Sigmoid colon (tissue), 7 donors: ENCODE measurements around the gene GALNT14. TPM values are rescaled to one million over a fixed set of nuclear protein-coding genes. Genes with fewer than 3 reads are reported as not detected.

Experiments
- DNase-seq: peaks from one replicate; pipeline ENCODE4 v3.0.0-alpha.2; 2019
- H3K27ac ChIP-seq, 4 donors: fragments of 200-600 bp; sonication (generic); one replicate each; pipeline ENCODE4 v1.5.1; 2016 to 2019; ENCODE audit warnings: mild to moderate bottlenecking in 1 of 4
- H3K27me3 ChIP-seq, 3 donors: fragments of 200-600 bp; sonication (generic); one replicate each; pipeline ENCODE4 v1.5.1; 2019; ENCODE audit warnings: mild to moderate bottlenecking in 1 of 3
- H3K36me3 ChIP-seq, 4 donors: fragments of 200-600 bp; sonication (generic); one replicate each; pipeline ENCODE4 v1.5.1; 2016 to 2019
- H3K4me1 ChIP-seq, 4 donors: fragments of 200-600 bp; sonication (generic); one replicate each; pipeline ENCODE4 v1.5.1; 2017 to 2019
- H3K4me3 ChIP-seq, 4 donors: fragments of 200-600 bp; sonication (generic); one replicate each; pipeline ENCODE4 v1.5.1; 2017 to 2019; ENCODE audit warnings: mild to moderate bottlenecking in 2 of 4, moderate library complexity in 1 of 4
- H3K9me3 ChIP-seq, 4 donors: fragments of 200-600 bp in 3 of 4; sonication (generic) in 3 of 4; one replicate each; pipeline versions ENCODE4 v1.5.1 to v1.6.1; 2013 to 2019
- EP300 ChIP-seq, 4 donors: sonication (generic); formaldehyde crosslinking; IDR thresholded peaks; one replicate each; pipeline ENCODE4 v1.6.1; 2017; ENCODE audit warnings: antibody characterized with exemption in 4 of 4
- POLR2A ChIP-seq, 2 donors: fragments of 450-650 bp; IDR thresholded peaks; one replicate each; pipeline ENCODE4 v1.6.1; 2016; ENCODE audit warnings: antibody characterized with exemption in 2 of 2, mild to moderate bottlenecking in 2 of 2, moderate library complexity in 2 of 2
- POLR2AphosphoS5 ChIP-seq, 4 donors: sonication (generic); formaldehyde crosslinking; IDR thresholded peaks; one replicate each; pipeline ENCODE4 v1.6.1; 2017; ENCODE audit warnings: antibody characterized with exemption in 4 of 4
- WGBS, 2 donors: extraction: QIAGEN DNeasy Blood & Tissue Kit; methylation state at CpG; one replicate each; pipeline ENCODE4 v1.1.7; 2013; 5-methylcytosine and 5-hydroxymethylcytosine counted together
- intact Hi-C: fragments of 100-400 bp; cut with DNase I; formaldehyde crosslinking; loops from one replicate; pipeline ENCODE4 v1.15.1; 2023
- polyA plus RNA-seq, 3 donors: library from polyadenylated mRNA; stranded (reverse); fragments of 200-250 nt; gene quantifications; one replicate each; pipeline ENCODE4 v1.2.3, GENCODE V29; 2013
- total RNA-seq, 4 donors: library from RNA; depleted of rRNA; stranded (reverse); fragments of >200 nt; gene quantifications; one replicate each; pipeline ENCODE4 v1.1.0, GENCODE V29; 2016
- TF ChIP-seq, protein P1 (sequence below), 4 experiments: fragments of 450-650 bp in 3 of 4; fragments of 200-600 bp in 1 of 4; IDR thresholded peaks; one replicate each; pipeline ENCODE4 v1.5.1; 2016 to 2019; ENCODE audit warnings: antibody characterized with exemption in 4 of 4, mild to moderate bottlenecking in 3 of 4, moderate library complexity in 2 of 4
- donor health status: healthy with polysubstance abuse.
- donor health status: Bipolar disorder and iron deficiency.
- donor health status: healthy.

The GALNT14 gene
- total and polyA plus RNA-seq, 7 donors, result 1.2 to 2.3 (median 1.2) TPM; not detected in 4

DNA sequence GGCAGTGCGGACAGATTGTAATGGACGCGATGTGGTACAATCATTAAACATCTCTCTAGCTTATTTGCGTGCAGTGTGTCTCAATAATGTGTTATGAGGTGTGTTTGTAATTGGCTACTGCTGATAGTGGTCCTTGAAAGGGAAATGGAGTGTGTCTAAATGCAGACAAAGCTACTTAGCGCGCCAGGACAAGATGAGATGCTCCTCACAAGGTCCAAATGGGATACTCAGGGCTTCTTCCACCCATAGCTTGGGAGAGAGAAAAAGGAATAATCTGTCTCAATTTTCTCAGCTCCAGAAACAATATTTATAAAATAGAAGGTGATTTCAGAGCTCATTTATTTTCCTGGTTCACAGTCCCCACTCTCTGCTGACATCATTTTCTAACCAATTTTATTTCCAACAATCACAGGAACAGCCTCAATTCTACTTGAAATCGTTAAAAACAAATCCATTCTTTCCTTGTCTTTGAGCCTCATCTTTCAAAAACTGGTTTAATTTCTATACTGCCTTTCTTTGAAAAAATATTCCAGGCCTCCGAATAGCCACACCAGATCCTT, 28.5 kb downstream of the GALNT14 start:
- 88 to 91% methylated on average over 8 of the region's 8 CpGs for WGBS, 2 donors
- Histone ChIP-seq H3K27me3 (peaks cover 0 to 3% (median 0%) of the 10 kb centered on the region in 3 donors), H3K4me3 (no peak overlapping the region), H3K27ac (no peak overlapping the region), H3K36me3 (no peaks in the 10 kb centered on the region), H3K4me1 (no peaks in the 10 kb centered on the region), H3K9me3 (no peaks in the 10 kb centered on the region)
- no peak for DNase-seq
- TF ChIP-seq EP300 (IDR thresholded peaks at IDR 0.05) (no peak), POLR2A (IDR thresholded peaks at IDR 0.05) (no peak)
- intact Hi-C loops, result no loop called here

DNA sequence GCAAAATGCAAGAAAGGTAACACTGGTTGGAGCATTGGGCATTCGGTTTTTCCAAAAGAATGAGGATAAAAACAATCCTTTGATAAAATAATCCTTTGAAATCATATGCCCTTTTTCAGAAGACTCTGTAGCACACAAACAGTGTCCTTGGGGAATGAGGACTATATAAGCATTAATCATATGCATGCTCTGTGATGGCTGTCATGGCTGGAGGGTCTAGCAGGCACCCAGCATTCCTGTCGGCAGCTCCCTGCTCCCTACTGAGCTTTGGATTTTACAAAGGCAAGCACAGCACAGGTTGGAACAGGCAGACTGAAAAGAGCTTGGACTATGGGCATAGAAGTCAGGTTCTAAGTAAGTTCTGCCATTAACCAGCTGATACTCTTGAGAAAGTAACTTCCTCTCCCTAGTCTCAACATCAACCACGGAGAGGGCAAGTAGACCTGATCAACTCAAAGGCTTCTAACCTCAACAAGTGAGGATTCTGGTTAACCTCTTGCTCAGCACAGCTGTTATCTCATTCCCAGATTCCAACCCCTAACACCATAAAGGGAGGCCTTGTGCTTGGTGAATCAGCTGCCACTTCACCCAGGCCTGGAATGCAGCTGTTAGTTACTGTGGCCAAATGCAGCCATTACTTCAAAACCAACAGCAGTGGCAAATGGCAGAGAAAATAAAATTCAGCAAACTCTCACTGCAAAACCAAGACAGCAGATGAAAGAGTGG, 29.5 kb downstream of the GALNT14 start:
- intact Hi-C loops, result no loop called here
- no peak overlapping the region for H3K4me3 ChIP-seq
- 86 to 88% methylated on average over 3 of the region's 3 CpGs for WGBS, 2 donors
- no peaks in the 10 kb centered on the region for H3K36me3 ChIP-seq
- DNase-seq, result no peak
- H3K27me3 ChIP-seq, result peaks cover 0 to 3% (median 0%) of the 10 kb centered on the region in 3 donors
- no peak overlapping the region for H3K27ac ChIP-seq
- H3K9me3 ChIP-seq, result no peaks in the 10 kb centered on the region
- TF ChIP-seq EP300 (IDR thresholded peaks at IDR 0.05) (no peak), POLR2AphosphoS5 (IDR thresholded peaks at IDR 0.05) (no peak), POLR2A (IDR thresholded peaks at IDR 0.05) (no peak)
- TF ChIP-seq, protein P1, sequence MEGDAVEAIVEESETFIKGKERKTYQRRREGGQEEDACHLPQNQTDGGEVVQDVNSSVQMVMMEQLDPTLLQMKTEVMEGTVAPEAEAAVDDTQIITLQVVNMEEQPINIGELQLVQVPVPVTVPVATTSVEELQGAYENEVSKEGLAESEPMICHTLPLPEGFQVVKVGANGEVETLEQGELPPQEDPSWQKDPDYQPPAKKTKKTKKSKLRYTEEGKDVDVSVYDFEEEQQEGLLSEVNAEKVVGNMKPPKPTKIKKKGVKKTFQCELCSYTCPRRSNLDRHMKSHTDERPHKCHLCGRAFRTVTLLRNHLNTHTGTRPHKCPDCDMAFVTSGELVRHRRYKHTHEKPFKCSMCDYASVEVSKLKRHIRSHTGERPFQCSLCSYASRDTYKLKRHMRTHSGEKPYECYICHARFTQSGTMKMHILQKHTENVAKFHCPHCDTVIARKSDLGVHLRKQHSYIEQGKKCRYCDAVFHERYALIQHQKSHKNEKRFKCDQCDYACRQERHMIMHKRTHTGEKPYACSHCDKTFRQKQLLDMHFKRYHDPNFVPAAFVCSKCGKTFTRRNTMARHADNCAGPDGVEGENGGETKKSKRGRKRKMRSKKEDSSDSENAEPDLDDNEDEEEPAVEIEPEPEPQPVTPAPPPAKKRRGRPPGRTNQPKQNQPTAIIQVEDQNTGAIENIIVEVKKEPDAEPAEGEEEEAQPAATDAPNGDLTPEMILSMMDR (IDR thresholded peaks at IDR 0.05), result no peak
- H3K4me1 ChIP-seq, result no peaks in the 10 kb centered on the region

DNA sequence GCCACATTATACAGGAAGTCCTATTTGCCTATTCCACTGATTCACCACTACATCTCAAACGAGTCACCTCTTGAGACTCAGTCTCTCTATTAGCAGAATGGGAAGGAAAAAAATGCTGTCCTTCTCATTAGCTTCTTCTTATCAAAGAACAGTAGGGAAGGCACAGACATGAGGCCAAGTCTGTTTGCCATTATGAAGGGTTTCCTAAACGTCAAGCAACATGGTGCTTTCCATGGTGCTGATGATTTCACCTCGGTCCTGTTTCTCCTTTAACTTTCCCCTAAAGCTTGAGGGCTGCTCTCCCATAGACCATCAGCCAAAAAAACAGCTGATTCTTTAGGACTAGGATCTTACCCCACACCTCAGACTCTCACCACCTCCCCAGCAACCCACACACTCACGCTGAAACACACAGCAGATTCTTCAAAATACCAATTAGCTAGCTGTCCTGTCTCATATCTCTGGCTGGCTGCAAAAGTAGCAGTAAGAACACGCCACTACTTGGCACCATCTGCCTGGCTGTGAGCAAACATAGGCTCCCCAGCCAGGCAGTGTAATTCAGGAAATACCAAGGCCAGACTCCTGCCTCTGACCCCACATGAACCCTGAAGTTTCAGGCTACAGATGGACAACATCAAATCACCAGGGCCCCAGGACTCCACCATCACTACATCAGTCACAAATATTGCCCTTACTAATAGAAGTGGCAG, 30.5 kb downstream of the GALNT14 start:
- Histone ChIP-seq H3K4me1 (no peaks in the 10 kb centered on the region), H3K9me3 (no peaks in the 10 kb centered on the region), H3K4me3 (no peak overlapping the region), H3K27ac (no peak overlapping the region), H3K36me3 (no peaks in the 10 kb centered on the region), H3K27me3 (peaks cover 0 to 3% (median 0%) of the 10 kb centered on the region in 3 donors)
- no peak for TF ChIP-seq POLR2A (IDR thresholded peaks at IDR 0.05)
- no peak for TF ChIP-seq POLR2AphosphoS5 (IDR thresholded peaks at IDR 0.05)
- no peak for TF ChIP-seq EP300 (IDR thresholded peaks at IDR 0.05)
- TF ChIP-seq, protein P1 (IDR thresholded peaks at IDR 0.05), result no peak
- WGBS, 2 donors, result 42 to 58% methylated on average over 5 of the region's 5 CpGs
- no peak for DNase-seq
- intact Hi-C loops, result no loop called here

DNA sequence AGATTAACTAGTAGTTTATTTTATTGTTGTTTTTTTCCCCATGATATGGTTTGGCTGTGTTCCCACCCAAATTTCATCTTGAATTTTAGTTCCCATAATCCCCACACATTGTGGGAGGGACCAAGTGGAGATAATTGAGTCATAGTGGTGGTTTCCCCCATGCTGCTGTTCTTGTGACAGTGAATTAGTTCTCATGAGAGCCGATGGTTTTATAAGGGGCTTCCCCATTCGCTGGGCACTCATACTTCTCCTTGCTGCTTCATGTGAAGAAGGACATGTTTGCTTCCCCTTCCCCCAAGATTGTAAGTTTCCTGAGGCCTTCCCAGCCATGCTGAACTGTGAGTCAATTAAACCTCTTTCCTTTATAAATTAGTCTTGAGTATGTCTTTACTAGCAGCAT, 36.5 kb downstream of the GALNT14 start:
- intact Hi-C loops, result no loop called here
- TF ChIP-seq POLR2A (IDR thresholded peaks at IDR 0.05) (no peak), EP300 (IDR thresholded peaks at IDR 0.05) (no peak), POLR2AphosphoS5 (IDR thresholded peaks at IDR 0.05) (no peak)
- TF ChIP-seq, protein P1 (IDR thresholded peaks at IDR 0.05), result no peak
- no peak overlapping the region for H3K27ac ChIP-seq

DNA sequence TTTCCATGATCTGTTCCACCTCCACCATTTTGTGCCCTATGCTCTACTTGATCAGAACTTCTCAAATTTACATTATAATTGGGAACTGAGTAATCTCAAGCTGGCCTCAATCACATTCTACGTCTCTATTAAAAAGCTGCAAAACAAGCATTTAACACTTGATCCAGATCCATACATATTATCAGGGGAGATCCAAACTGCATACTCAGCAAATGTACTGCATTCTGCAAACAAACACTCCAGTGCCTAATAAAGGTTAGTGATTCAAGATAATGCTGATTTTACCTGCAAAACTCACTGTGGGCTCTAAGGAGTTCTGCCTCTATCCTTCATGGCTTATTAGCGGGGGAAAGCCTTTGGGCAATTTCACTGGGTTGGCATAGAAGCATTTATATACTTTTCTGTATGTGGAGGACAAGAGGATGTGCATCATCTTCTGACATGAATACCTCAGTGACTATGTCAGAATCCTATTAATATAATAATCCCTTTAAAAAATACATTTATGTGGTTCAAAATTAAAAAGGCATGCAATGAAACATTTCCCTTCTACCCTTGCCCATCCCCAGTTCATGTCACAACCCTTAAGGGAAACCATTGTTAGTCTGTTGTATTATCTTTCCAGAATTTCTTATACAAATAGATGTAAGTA, 40.2 kb downstream of the GALNT14 start:
- intact Hi-C loops, result no loop called here
- DNase-seq, result no peak
- WGBS, 2 donors, result 47 to 69% methylated on average over 2 of the region's 2 CpGs

More for the DNA sequence above, 36.5 kb downstream of the GALNT14 start:
- Histone ChIP-seq H3K27me3 (no peaks in the 10 kb centered on the region), H3K4me3 (no peak overlapping the region), H3K36me3 (no peaks in the 10 kb centered on the region), H3K9me3 (no peaks in the 10 kb centered on the region), H3K4me1 (no peaks in the 10 kb centered on the region)
- no peak for DNase-seq
- 77 to 87% methylated on average over 2 of the region's 2 CpGs for WGBS, 2 donors

More for the DNA sequence above, 40.2 kb downstream of the GALNT14 start:
- Histone ChIP-seq H3K27ac (no peak overlapping the region), H3K9me3 (no peaks in the 10 kb centered on the region), H3K4me1 (no peaks in the 10 kb centered on the region), H3K36me3 (no peaks in the 10 kb centered on the region), H3K4me3 (no peak overlapping the region), H3K27me3 (no peaks in the 10 kb centered on the region)
- TF ChIP-seq POLR2A (IDR thresholded peaks at IDR 0.05) (no peak), POLR2AphosphoS5 (IDR thresholded peaks at IDR 0.05) (no peak)
- TF ChIP-seq, protein P1 (IDR thresholded peaks at IDR 0.05), result no peak
